ENCODE data around the gene TERC. TPM values are rescaled to one million over a fixed set of nuclear protein-coding genes. Genes with fewer than 3 reads are reported as not detected.
"Not testable (repeated sequence)": the region's sequence is repeated elsewhere in the genome, so short reads cannot be mapped to it uniquely, and the experiment has no call there.

The TERC gene

GRCh38 chr3:169731857-169732256 is 33.0 kb downstream of the TERC start:
- not testable (repeated sequence) for H3K27me3 ChIP-seq (ENCODE audit: control insufficient read depth, insufficient read depth, low read length); H3K4me3 ChIP-seq (ENCODE audit: low read length); H3K9ac ChIP-seq (ENCODE audit: low read depth, low read length); H3K4me2 ChIP-seq (ENCODE audit: low read length); H3K9me3 ChIP-seq (replicated peaks; ENCODE audit: low read length); H3K36me3 ChIP-seq (ENCODE audit: insufficient read depth, low read length); H3K4me1 ChIP-seq (ENCODE audit: control insufficient read depth, insufficient read depth, low read length)

DNA sequence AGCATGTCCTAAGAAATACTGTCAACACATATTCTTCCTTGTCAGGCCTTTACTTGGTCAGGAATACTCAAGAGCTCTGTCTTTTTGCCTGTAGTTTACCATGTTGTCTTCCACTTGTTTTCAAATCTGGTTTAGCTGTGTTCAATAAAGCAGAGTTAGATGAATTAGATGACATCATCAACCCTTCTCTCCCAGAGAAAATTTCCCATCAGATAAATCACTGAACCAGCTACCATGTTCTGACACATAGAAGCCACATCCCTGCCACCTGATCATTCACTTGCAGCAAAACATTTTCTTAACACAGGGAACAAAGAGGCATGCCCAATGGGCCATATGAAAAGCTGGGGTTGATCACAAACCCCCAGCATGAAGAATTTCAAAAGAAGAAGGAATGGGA is 42.1 kb downstream of the TERC start:
- H3K4me2 ChIP-seq (ENCODE audit: low read length), result no peak overlapping the region
- H3K9me3 ChIP-seq (replicated peaks; ENCODE audit: low read length), result no peaks in the 10 kb centered on the region
- H3K4me1 ChIP-seq (ENCODE audit: control insufficient read depth, insufficient read depth, low read length), result no peaks in the 10 kb centered on the region
- H3K9ac ChIP-seq (ENCODE audit: low read depth, low read length), result no peak overlapping the region
- no peak overlapping the region for H3K4me3 ChIP-seq (ENCODE audit: low read length)
- H3K27me3 ChIP-seq (ENCODE audit: control insufficient read depth, insufficient read depth, low read length), result peaks cover 2% of the 10 kb centered on the region
- no peaks in the 10 kb centered on the region for H3K36me3 ChIP-seq (ENCODE audit: insufficient read depth, low read length)

GRCh38 chr3:169718415-169718814 is 46.4 kb downstream of the TERC start:
- H3K9ac ChIP-seq (ENCODE audit: low read depth, low read length); H3K36me3 ChIP-seq (ENCODE audit: insufficient read depth, low read length); H3K4me1 ChIP-seq (ENCODE audit: control insufficient read depth, insufficient read depth, low read length); H3K27me3 ChIP-seq (ENCODE audit: control insufficient read depth, insufficient read depth, low read length); H3K4me2 ChIP-seq (ENCODE audit: low read length); H3K4me3 ChIP-seq (ENCODE audit: low read length); H3K9me3 ChIP-seq (replicated peaks; ENCODE audit: low read length): not testable (repeated sequence)

Small RNA genes within 50 kb of the gene (small RNA-seq; reads per million reads assigned to genes)
- gene RNU6-637P, result not detected

Data from skeletal muscle satellite cell (primary cell).